ENCODE results near the gene RFK.

RFK gene

GRCh38 chr9:76379494-76379893 is 14.7 kb downstream of the RFK start:
- TF ChIP-seq ZNF274 (IDR thresholded peaks at IDR 0.05; ENCODE audit: low read depth, low read length) (no peak), SUZ12 (IDR thresholded peaks at IDR 0.05; ENCODE audit: extremely low read depth, insufficient read depth, insufficient read length) (no peak), YY1 (IDR thresholded peaks at IDR 0.05; ENCODE audit: insufficient read depth, insufficient read length) (no peak)
- H3K36me3 ChIP-seq (ENCODE audit: insufficient read depth, insufficient read length, low read length), result peaks cover 6% of the 10 kb centered on the region
- H3K9ac ChIP-seq (ENCODE audit: insufficient read length, low read depth), result no peak overlapping the region
- no peaks in the 10 kb centered on the region for H3K27me3 ChIP-seq (ENCODE audit: insufficient read depth, insufficient read length)
- H3K9me3 ChIP-seq (ENCODE audit: insufficient read depth, low read length), result no peaks in the 10 kb centered on the region
- no peak for DNase-seq (ENCODE audit: low read depth, low spot score)
- no peak overlapping the region for H3K4me3 ChIP-seq (ENCODE audit: insufficient read length, low read depth)
- no peaks in the 10 kb centered on the region for H3K4me1 ChIP-seq (ENCODE audit: insufficient read depth, insufficient read length)

- no peak for TF ChIP-seq SUZ12 (IDR thresholded peaks at IDR 0.05; ENCODE audit: extremely low read depth, insufficient read depth, insufficient read length)
- TF ChIP-seq ZNF274 (IDR thresholded peaks at IDR 0.05; ENCODE audit: low read depth, low read length), result no peak
- no peak for TF ChIP-seq YY1 (IDR thresholded peaks at IDR 0.05; ENCODE audit: insufficient read depth, insufficient read length)
- Histone ChIP-seq H3K4me3 (ENCODE audit: insufficient read length, low read depth) (no peak overlapping the region), H3K9me3 (ENCODE audit: insufficient read depth, low read length) (no peaks in the 10 kb centered on the region), H3K4me1 (ENCODE audit: insufficient read depth, insufficient read length) (no peaks in the 10 kb centered on the region), H3K9ac (ENCODE audit: insufficient read length, low read depth) (no peak overlapping the region), H3K36me3 (ENCODE audit: insufficient read depth, insufficient read length, low read length) (no peaks in the 10 kb centered on the region), H3K27me3 (ENCODE audit: insufficient read depth, insufficient read length) (no peaks in the 10 kb centered on the region)
- no peak for DNase-seq (ENCODE audit: low read depth, low spot score)
Measured at GRCh38 chr9:76378367-76379073, 15.7 kb downstream of the RFK start.

GRCh38 chr9:76377791-76378190 is 16.4 kb downstream of the RFK start:
- no peaks in the 10 kb centered on the region for H3K36me3 ChIP-seq (ENCODE audit: insufficient read depth, insufficient read length, low read length)
- H3K4me3 ChIP-seq (ENCODE audit: insufficient read length, low read depth), result no peak overlapping the region
- H3K4me1 ChIP-seq (ENCODE audit: insufficient read depth, insufficient read length), result no peaks in the 10 kb centered on the region
- no peak overlapping the region for H3K9ac ChIP-seq (ENCODE audit: insufficient read length, low read depth)
- H3K9me3 ChIP-seq (ENCODE audit: insufficient read depth, low read length), result no peaks in the 10 kb centered on the region
- DNase-seq (ENCODE audit: low read depth, low spot score), result no peak
- TF ChIP-seq SUZ12 (IDR thresholded peaks at IDR 0.05; ENCODE audit: extremely low read depth, insufficient read depth, insufficient read length) (no peak), YY1 (IDR thresholded peaks at IDR 0.05; ENCODE audit: insufficient read depth, insufficient read length) (no peak), ZNF274 (IDR thresholded peaks at IDR 0.05; ENCODE audit: low read depth, low read length) (no peak)
- no peaks in the 10 kb centered on the region for H3K27me3 ChIP-seq (ENCODE audit: insufficient read depth, insufficient read length)

GRCh38 chr9:76374783-76375559 is 19.3 kb downstream of the RFK start:
- H3K36me3 ChIP-seq (ENCODE audit: insufficient read depth, insufficient read length, low read length), result no peaks in the 10 kb centered on the region
- DNase-seq (ENCODE audit: low read depth, low spot score), result peak; percentile 50
- H3K4me3 ChIP-seq (ENCODE audit: insufficient read length, low read depth), result no peak overlapping the region
- no peaks in the 10 kb centered on the region for H3K9me3 ChIP-seq (ENCODE audit: insufficient read depth, low read length)
- no peaks in the 10 kb centered on the region for H3K27me3 ChIP-seq (ENCODE audit: insufficient read depth, insufficient read length)
- no peak for TF ChIP-seq YY1 (IDR thresholded peaks at IDR 0.05; ENCODE audit: insufficient read depth, insufficient read length)
- TF ChIP-seq SUZ12 (IDR thresholded peaks at IDR 0.05; ENCODE audit: extremely low read depth, insufficient read depth, insufficient read length), result no peak
- TF ChIP-seq ZNF274 (IDR thresholded peaks at IDR 0.05; ENCODE audit: low read depth, low read length), result no peak
- H3K9ac ChIP-seq (ENCODE audit: insufficient read length, low read depth), result no peak overlapping the region
- H3K4me1 ChIP-seq (ENCODE audit: insufficient read depth, insufficient read length), result no peaks in the 10 kb centered on the region

- no peak overlapping the region for H3K4me3 ChIP-seq (ENCODE audit: insufficient read length, low read depth)
- H3K9me3 ChIP-seq (ENCODE audit: insufficient read depth, low read length), result no peaks in the 10 kb centered on the region
- H3K27me3 ChIP-seq (ENCODE audit: insufficient read depth, insufficient read length), result no peaks in the 10 kb centered on the region
- no peak for DNase-seq (ENCODE audit: low read depth, low spot score)
- H3K4me1 ChIP-seq (ENCODE audit: insufficient read depth, insufficient read length), result no peaks in the 10 kb centered on the region
- no peaks in the 10 kb centered on the region for H3K36me3 ChIP-seq (ENCODE audit: insufficient read depth, insufficient read length, low read length)
- H3K9ac ChIP-seq (ENCODE audit: insufficient read length, low read depth), result no peak overlapping the region
- no peak for TF ChIP-seq YY1 (IDR thresholded peaks at IDR 0.05; ENCODE audit: insufficient read depth, insufficient read length)
- no peak for TF ChIP-seq SUZ12 (IDR thresholded peaks at IDR 0.05; ENCODE audit: extremely low read depth, insufficient read depth, insufficient read length)
- TF ChIP-seq ZNF274 (IDR thresholded peaks at IDR 0.05; ENCODE audit: low read depth, low read length), result no peak
Measured at GRCh38 chr9:76373784-76374474, 20.3 kb downstream of the RFK start.

- Histone ChIP-seq H3K4me3 (ENCODE audit: insufficient read length, low read depth) (no peak overlapping the region), H3K27me3 (ENCODE audit: insufficient read depth, insufficient read length) (no peaks in the 10 kb centered on the region), H3K9me3 (ENCODE audit: insufficient read depth, low read length) (no peaks in the 10 kb centered on the region), H3K9ac (ENCODE audit: insufficient read length, low read depth) (no peak overlapping the region), H3K36me3 (ENCODE audit: insufficient read depth, insufficient read length, low read length) (no peaks in the 10 kb centered on the region), H3K4me1 (ENCODE audit: insufficient read depth, insufficient read length) (no peaks in the 10 kb centered on the region)
- no peak for TF ChIP-seq YY1 (IDR thresholded peaks at IDR 0.05; ENCODE audit: insufficient read depth, insufficient read length)
- TF ChIP-seq SUZ12 (IDR thresholded peaks at IDR 0.05; ENCODE audit: extremely low read depth, insufficient read depth, insufficient read length), result no peak
- no peak for TF ChIP-seq ZNF274 (IDR thresholded peaks at IDR 0.05; ENCODE audit: low read depth, low read length)
- DNase-seq (ENCODE audit: low read depth, low spot score), result no peak
Measured at GRCh38 chr9:76373173-76373783, 20.9 kb downstream of the RFK start.

Data from NT2/D1 (cell line).